Liver (tissue), 9 donors: Measurements from ENCODE around the gene FUT4. TPM values are rescaled to one million over a fixed set of nuclear protein-coding genes. Genes with fewer than 3 reads are reported as not detected.

Experiments used
- DNase-seq: peaks from one replicate; pipeline ENCODE4 v3.0.0-alpha.2; 2017; ENCODE audit warnings: low spot score
- H3K27ac ChIP-seq, 2 donors: one replicate each; pipeline ENCODE4 v1.7.0; 2013; ENCODE audit warnings: inconsistent platforms in 2 of 2, low read length in 2 of 2, control low read depth in 1 of 2, low read depth in 1 of 2, mild to moderate bottlenecking in 1 of 2
- H3K27me3 ChIP-seq, 4 donors: one replicate each; pipeline versions ENCODE4 v1.6.1 to v1.7.0; 2013; ENCODE audit warnings: low read length in 3 of 4, inconsistent platforms in 1 of 4, mild to moderate bottlenecking in 1 of 4, moderate library complexity in 1 of 4; ENCODE audit not compliant: control insufficient read depth in 4 of 4, insufficient read depth in 4 of 4
- H3K36me3 ChIP-seq, 4 donors: one replicate each; pipeline versions ENCODE4 v1.6.1 to v1.7.0; 2013; ENCODE audit warnings: low read length in 3 of 4, mild to moderate bottlenecking in 3 of 4, low read depth in 1 of 4, moderate library complexity in 1 of 4; ENCODE audit not compliant: control insufficient read depth in 4 of 4, insufficient read depth in 3 of 4
- H3K4me1 ChIP-seq, 4 donors: one replicate each; pipeline versions ENCODE4 v1.6.1 to v1.7.0; 2013; ENCODE audit warnings: low read length in 3 of 4, mild to moderate bottlenecking in 3 of 4, moderate library complexity in 1 of 4; ENCODE audit not compliant: control insufficient read depth in 4 of 4, insufficient read depth in 4 of 4
- H3K4me3 ChIP-seq, 3 donors: one replicate each; pipeline versions ENCODE4 v1.6.1 to v1.7.0; 2013; ENCODE audit warnings: low read length in 3 of 3, control low read depth in 1 of 3, low read depth in 1 of 3, mild to moderate bottlenecking in 1 of 3
- H3K9ac ChIP-seq, 2 donors: one replicate each; pipeline ENCODE4 v1.7.0; 2013; ENCODE audit warnings: low read length in 2 of 2, mild to moderate bottlenecking in 2 of 2, moderate library complexity in 2 of 2, control low read depth in 1 of 2, low read depth in 1 of 2
- H3K9me3 ChIP-seq, 4 donors: one replicate each; pipeline versions ENCODE4 v1.6.1 to v1.7.0; 2013; ENCODE audit warnings: low read length in 3 of 4; ENCODE audit not compliant: control insufficient read depth in 4 of 4
- ATF3 ChIP-seq: IDR thresholded peaks from 2 replicates; pipeline ENCODE4 v1.6.1; 2016; ENCODE audit warnings: antibody characterized with exemption
- CTCF ChIP-seq: fragments of 150-350 bp; IDR thresholded peaks from 2 replicates; pipeline ENCODE4 v1.5.1; 2017; ENCODE audit warnings: improper control_type of control experiment, low read depth, low read length; ENCODE audit not compliant: missing input control
- EGR1 ChIP-seq, 2 donors: IDR thresholded peaks; 2 replicates each; pipeline ENCODE4 v1.6.1; 2016 to 2018; ENCODE audit warnings: antibody characterized with exemption in 2 of 2, low read depth in 2 of 2
- FOXA1 ChIP-seq: IDR thresholded peaks from 2 replicates; pipeline ENCODE4 v1.6.1; 2016; ENCODE audit warnings: antibody characterized with exemption
- FOXA2 ChIP-seq: IDR thresholded peaks from 2 replicates; pipeline ENCODE4 v1.6.1; 2016; ENCODE audit warnings: antibody characterized with exemption
- GABPA ChIP-seq, 2 donors: IDR thresholded peaks in 1 of 2; conservative IDR thresholded peaks in 1 of 2; 2 replicates each; pipeline ENCODE4 v1.6.1; 2016; ENCODE audit warnings: antibody characterized with exemption in 2 of 2, mild to moderate bottlenecking in 1 of 2, moderate library complexity in 1 of 2
- HNF4A ChIP-seq, 2 donors: conservative IDR thresholded peaks; 2 replicates each; pipeline ENCODE4 v1.6.1; 2016; ENCODE audit warnings: antibody characterized with exemption in 2 of 2, mild to moderate bottlenecking in 2 of 2
- HNF4G ChIP-seq: IDR thresholded peaks from 2 replicates; pipeline ENCODE4 v1.6.1; 2016; ENCODE audit warnings: antibody characterized with exemption
- JUND ChIP-seq, 2 donors: IDR thresholded peaks; 2 replicates each; pipeline ENCODE4 v1.6.1; 2016; ENCODE audit warnings: antibody characterized with exemption in 2 of 2
- MAX ChIP-seq: IDR thresholded peaks from 2 replicates; pipeline ENCODE4 v1.6.1; 2016; ENCODE audit warnings: antibody characterized with exemption
- NR2F2 ChIP-seq: IDR thresholded peaks from 2 replicates; pipeline ENCODE4 v1.6.1; 2016; ENCODE audit warnings: antibody characterized with exemption
- RAD21 ChIP-seq, 2 donors: IDR thresholded peaks; 2 replicates each; pipeline ENCODE4 v1.6.1; 2016; ENCODE audit warnings: antibody characterized with exemption in 2 of 2, mild to moderate bottlenecking in 2 of 2
- REST ChIP-seq: IDR thresholded peaks from 2 replicates; pipeline ENCODE4 v1.6.1; 2016; ENCODE audit warnings: antibody characterized with exemption, mild to moderate bottlenecking
- RXRA ChIP-seq, 2 donors: IDR thresholded peaks; 2 replicates each; pipeline ENCODE4 v1.6.1; 2017 to 2018; ENCODE audit warnings: antibody characterized with exemption in 2 of 2, mild to moderate bottlenecking in 1 of 2
- SP1 ChIP-seq: IDR thresholded peaks from 2 replicates; pipeline ENCODE4 v1.6.1; 2018; ENCODE audit warnings: antibody characterized with exemption, mild to moderate bottlenecking
- TAF1 ChIP-seq: conservative IDR thresholded peaks from 2 replicates; pipeline ENCODE4 v1.6.1; 2016; ENCODE audit warnings: antibody characterized with exemption, mild to moderate bottlenecking
- YY1 ChIP-seq: IDR thresholded peaks from 2 replicates; pipeline ENCODE4 v1.6.1; 2016; ENCODE audit warnings: antibody characterized with exemption, mild to moderate bottlenecking
- ZBTB33 ChIP-seq: IDR thresholded peaks from 2 replicates; pipeline ENCODE4 v1.6.1; 2016; ENCODE audit warnings: antibody characterized with exemption
- WGBS: extraction: QIAGEN DNeasy Blood & Tissue Kit; methylation state at CpG from one replicate; pipeline ENCODE4 v1.1.7; 2013; 5-methylcytosine and 5-hydroxymethylcytosine counted together
- polyA plus RNA-seq, 2 donors: library from polyadenylated mRNA; stranded (reverse) in 1 of 2; unstranded in 1 of 2; fragments of 200-250 nt in 1 of 2; fragments of >200 nt in 1 of 2; fragmentation: Nextera tagmentation in 1 of 2; extraction: Ambion mirVana in 1 of 2; gene quantifications; one replicate each; pipeline versions ENCODE4 v1.2.1 to v1.2.3, GENCODE V29; 2013 to 2015
- total RNA-seq, 2 donors: library from RNA; depleted of rRNA; stranded (reverse); fragments of >200 nt; gene quantifications; one replicate each; pipeline ENCODE4 v1.2.3, GENCODE V29; 2014
- donor health status: healthy.
- donor health status: healthy.
- donor health status: healthy.
- donor health status: healthy.
- donor health status: healthy.

The FUT4 gene
- total and polyA plus RNA-seq, 4 donors = 0.47 to 4.3 (median 1.4) TPM

GRCh38 chr11:94563176-94563847 lies 19.6 kb downstream of the FUT4 start:
- WGBS = 83% methylated on average over 4 of the region's 4 CpGs
- Histone ChIP-seq H3K4me3 (no peak overlapping the region), H3K27me3 (no peaks in the 10 kb centered on the region), H3K9me3 (no peaks in the 10 kb centered on the region), H3K27ac (no peak overlapping the region), H3K4me1 (no peaks in the 10 kb centered on the region), H3K9ac (no peak overlapping the region), H3K36me3 (no peaks in the 10 kb centered on the region)
- TF ChIP-seq JUND (IDR thresholded peaks at IDR 0.05) (no peak), CTCF (no peak), ATF3 (no peak), FOXA2 (no peak), SP1 (no peak), RAD21 (IDR thresholded peaks at IDR 0.05) (peak; percentile 37 to 57), RXRA (IDR thresholded peaks at IDR 0.05) (no peak)
- no peak for DNase-seq

GRCh38 chr11:94563848-94564467 lies 20.2 kb downstream of the FUT4 start:
- Histone ChIP-seq H3K27me3 (no peaks in the 10 kb centered on the region), H3K9ac (no peak overlapping the region), H3K36me3 (no peaks in the 10 kb centered on the region), H3K9me3 (no peaks in the 10 kb centered on the region), H3K27ac (no peak overlapping the region), H3K4me3 (no peak overlapping the region), H3K4me1 (no peaks in the 10 kb centered on the region)
- 70% methylated on average over 8 of the region's 8 CpGs for WGBS
- no peak for DNase-seq
- TF ChIP-seq ATF3 (no peak), SP1 (no peak), ZBTB33 (no peak), YY1 (no peak), TAF1 (no peak), HNF4G (no peak), FOXA2 (no peak), EGR1 (IDR thresholded peaks at IDR 0.05; ENCODE audit: low read depth in 2 of 2) (no peak), REST (no peak), FOXA1 (no peak), MAX (no peak), RAD21 (IDR thresholded peaks at IDR 0.05) (no peak), CTCF (no peak), NR2F2 (no peak), RXRA (IDR thresholded peaks at IDR 0.05) (no peak), JUND (IDR thresholded peaks at IDR 0.05) (no peak), HNF4A (conservative IDR thresholded peaks at IDR 0.05) (no peak), GABPA (IDR thresholded peaks at IDR 0.05 in 1 of 2, conservative IDR thresholded peaks at IDR 0.05 in 1 of 2) (no peak)
